HepG2 (cell line): ENCODE measurements around the gene TFDP1.

Source experiments
- ATF3 ChIP-seq: sonication (generic); formaldehyde crosslinking; IDR thresholded peaks from 2 replicates; pipeline ENCODE4 v1.4.0; 2020; ENCODE audit warnings: missing genetic modification reagents
- CEBPZ ChIP-seq: IDR thresholded peaks from 2 replicates; pipeline ENCODE4 v1.6.1; 2012; ENCODE audit warnings: low read length, improper control_type of control experiment
- CREB1 ChIP-seq, 2 experiments: fragments of 450-650 bp in 1 of 2; IDR thresholded peaks; 2 replicates each; pipeline ENCODE4 v1.6.1; 2016 to 2017; ENCODE audit warnings: control low read depth in 1 of 2, mild to moderate bottlenecking in 1 of 2, missing compliant biosample characterization in 1 of 2, missing genetic modification characterization in 1 of 2
- NFATC3 ChIP-seq: sonication (generic); formaldehyde crosslinking; IDR thresholded peaks from 2 replicates; pipeline ENCODE4 v1.5.1; 2020; ENCODE audit warnings: mild to moderate bottlenecking, missing genetic modification reagents
- POLR2A ChIP-seq, 2 experiments: IDR thresholded peaks; 2 replicates each; pipeline ENCODE4 v1.6.1; 2011; ENCODE audit warnings: low read depth in 2 of 2, low read length in 2 of 2, mild to moderate bottlenecking in 1 of 2, moderate library complexity in 1 of 2; ENCODE audit not compliant: insufficient read depth in 1 of 2
- REST ChIP-seq, 2 experiments: IDR thresholded peaks; 2 replicates each; pipeline ENCODE4 v1.6.1; 2011 to 2012; ENCODE audit warnings: low read length in 2 of 2, borderline replicate concordance in 1 of 2, low read depth in 1 of 2, mild to moderate bottlenecking in 1 of 2, moderate library complexity in 1 of 2
- SMAD3 ChIP-seq: sonication (generic); formaldehyde crosslinking; IDR thresholded peaks from 2 replicates; pipeline ENCODE4 v1.4.0; 2020; ENCODE audit warnings: missing genetic modification reagents
- SUZ12 ChIP-seq: fragments of 150-350 bp; IDR thresholded peaks from 2 replicates; pipeline ENCODE4 v1.6.1; 2014; ENCODE audit warnings: low read depth, low read length
- ZNF143 ChIP-seq: sonication (generic); formaldehyde crosslinking; IDR thresholded peaks from 2 replicates; pipeline ENCODE4 v1.4.0; 2020; ENCODE audit warnings: missing genetic modification reagents
- ZNF207 ChIP-seq: fragments of 450-650 bp; IDR thresholded peaks from 2 replicates; pipeline ENCODE4 v1.6.1; 2016; ENCODE audit warnings: antibody characterized with exemption, borderline replicate concordance
- ZNF274 ChIP-seq: sonication (generic); formaldehyde crosslinking; IDR thresholded peaks from 2 replicates; pipeline ENCODE4 v1.5.1; 2020; ENCODE audit warnings: mild to moderate bottlenecking, missing genetic modification reagents
- ZSCAN9 ChIP-seq: IDR thresholded peaks from 2 replicates; pipeline ENCODE4 v1.6.1; 2016; ENCODE audit warnings: borderline replicate concordance
- ZXDC ChIP-seq: sonication (generic); formaldehyde crosslinking; IDR thresholded peaks from 2 replicates; pipeline ENCODE4 v1.5.0; 2020; ENCODE audit warnings: mild to moderate bottlenecking, missing genetic modification reagents

DNA sequence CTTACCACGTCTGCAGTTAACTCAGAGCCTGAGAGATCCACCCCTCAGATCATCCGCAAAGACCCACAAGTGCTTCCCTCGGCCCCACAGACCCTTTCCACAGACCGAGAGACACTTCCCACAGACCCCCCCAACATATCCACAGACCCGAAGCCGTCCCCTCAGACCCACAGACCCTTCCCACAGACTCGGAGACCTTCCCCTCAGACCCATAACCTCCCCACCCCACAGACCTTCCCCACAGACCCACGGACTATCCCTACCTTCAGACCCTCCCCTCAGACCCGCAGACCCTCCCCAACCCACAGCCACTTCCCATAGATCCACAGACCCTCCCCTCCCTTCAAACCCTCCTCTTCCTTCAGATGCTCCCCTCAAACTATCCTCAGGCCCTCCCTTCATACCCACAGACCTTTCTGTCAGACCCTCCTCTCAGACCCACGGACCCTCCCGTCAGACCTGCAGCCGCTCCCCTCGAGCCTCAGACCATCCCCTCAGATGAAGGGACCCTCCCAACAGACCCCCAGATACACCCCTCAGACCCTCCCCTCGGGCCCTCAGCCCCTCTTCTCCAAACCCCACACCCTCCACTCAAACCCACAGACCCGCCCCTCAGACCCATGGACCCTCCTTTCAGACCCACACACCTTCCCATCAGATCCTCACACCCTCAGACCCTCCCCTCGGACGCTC is 20.1 kb upstream of the TFDP1 start:
- no peak for TF ChIP-seq ZNF274 (CRISPR knock-in tag)
- no peak for TF ChIP-seq REST (IDR thresholded peaks at IDR 0.05; ENCODE audit: borderline replicate concordance in 1 of 2, low read depth in 1 of 2, low read length in 2 of 2)
- TF ChIP-seq ZXDC, result no peak
- TF ChIP-seq SMAD3, result no peak
- no peak for TF ChIP-seq NFATC3 (CRISPR knock-in tag)
- no peak for TF ChIP-seq CREB1 (IDR thresholded peaks at IDR 0.05)
- TF ChIP-seq CREB1 (CRISPR knock-in tag; IDR thresholded peaks at IDR 0.05), result no peak
- TF ChIP-seq POLR2A (IDR thresholded peaks at IDR 0.05; ENCODE audit: insufficient read depth in 1 of 2, low read depth in 2 of 2, low read length in 2 of 2), result no peak
- no peak for TF ChIP-seq ATF3
- TF ChIP-seq ZNF207, result no peak
- no peak for TF ChIP-seq ZSCAN9 (CRISPR knock-in tag)
- TF ChIP-seq CEBPZ, result no peak
- no peak for TF ChIP-seq ZNF143 (CRISPR knock-in tag)
- no peak for TF ChIP-seq SUZ12
